Measurements from ENCODE around the gene SLC43A2.
A peak's percentile ranks its signal among the peaks of the same experiment; 100 is the strongest.

The SLC43A2 gene

DNA sequence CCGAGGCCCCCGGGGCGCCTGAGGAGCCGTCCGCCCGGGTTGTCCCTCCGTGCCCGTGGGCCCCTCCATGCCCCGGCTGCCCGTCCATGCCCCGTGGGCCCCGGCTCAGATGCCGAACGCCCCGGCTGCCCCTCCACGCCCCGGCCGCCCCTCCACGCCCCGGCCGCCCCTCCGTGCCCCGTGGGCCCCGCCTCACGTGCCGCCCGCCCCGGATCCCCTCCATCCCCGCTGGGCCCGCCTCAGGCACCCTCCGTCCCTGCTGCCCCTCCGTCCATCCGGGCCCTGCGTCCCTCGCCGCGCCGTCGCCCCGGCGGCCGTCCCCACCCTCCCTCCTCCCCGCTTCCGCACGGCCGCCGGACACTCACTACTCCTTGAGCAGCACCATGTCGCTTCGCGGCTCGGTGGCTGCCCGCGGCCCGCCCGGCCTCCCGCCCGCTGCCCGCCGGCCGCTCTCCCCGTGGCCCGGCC lies 66.4 kb downstream of the SLC43A2 start:
- peak overlapping the region; percentile 44 for H3K27ac ChIP-seq (ENCODE audit: insufficient read depth, low read depth, low read length, poor library complexity, severe bottlenecking)
- H3K36me3 ChIP-seq (ENCODE audit: control insufficient read depth, insufficient read depth, low read length) = peaks cover under 1% of the 10 kb centered on the region
- H3K4me1 ChIP-seq (ENCODE audit: control insufficient read depth, insufficient read depth, low read length) = peaks cover 24% of the 10 kb centered on the region
- no peaks in the 10 kb centered on the region for H3K27me3 ChIP-seq (ENCODE audit: control insufficient read depth, insufficient read depth, low read length, poor library complexity, severe bottlenecking)
- H3K4me3 ChIP-seq (ENCODE audit: insufficient read depth, low read depth, low read length) = peak overlapping the region; percentile 77
- no peaks in the 10 kb centered on the region for H3K9me3 ChIP-seq (ENCODE audit: control insufficient read depth, low read length)
- 0% methylated on average over 62 of the region's 62 CpGs for WGBS, 2 experiments

GRCh38 chr17:1561420-1562175 lies 67.0 kb downstream of the SLC43A2 start:
- Histone ChIP-seq H3K4me3 (ENCODE audit: insufficient read depth, low read depth, low read length) (peak overlapping the region; percentile 77), H3K27ac (ENCODE audit: insufficient read depth, low read depth, low read length, poor library complexity, severe bottlenecking) (peak overlapping the region; percentile 44), H3K4me1 (ENCODE audit: control insufficient read depth, insufficient read depth, low read length) (peaks cover 24% of the 10 kb centered on the region), H3K36me3 (ENCODE audit: control insufficient read depth, insufficient read depth, low read length) (peaks cover 3% of the 10 kb centered on the region), H3K27me3 (ENCODE audit: control insufficient read depth, insufficient read depth, low read length, poor library complexity, severe bottlenecking) (no peaks in the 10 kb centered on the region), H3K9me3 (ENCODE audit: control insufficient read depth, low read length) (no peaks in the 10 kb centered on the region)
- WGBS, 2 experiments = 8 to 9% methylated on average over 47 of the region's 47 CpGs

DNA sequence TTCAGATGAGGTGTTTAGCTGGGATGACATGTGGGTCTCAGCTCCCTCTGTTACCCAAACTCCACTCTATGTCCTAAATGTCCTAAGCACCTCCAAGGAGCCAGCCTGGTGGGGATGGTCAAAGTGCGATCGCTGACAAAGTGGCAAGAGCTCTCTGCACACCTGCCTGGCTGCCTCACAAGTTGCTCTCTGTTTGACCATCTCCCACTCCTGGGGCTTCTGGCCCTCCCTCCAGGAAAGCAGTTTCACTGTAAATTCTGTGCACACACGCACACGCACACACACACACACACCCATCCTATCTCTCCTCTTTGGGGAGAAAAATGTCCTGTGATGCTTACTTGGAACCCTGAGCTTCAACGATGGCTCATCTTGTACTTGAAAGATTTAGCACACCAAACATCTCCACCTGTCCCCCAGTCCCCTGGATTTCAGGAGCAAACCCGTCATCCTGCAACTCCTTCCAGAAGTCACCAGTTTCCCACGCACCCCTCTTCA lies 67.7 kb downstream of the SLC43A2 start:
- peak overlapping the region; percentile 77 for H3K4me3 ChIP-seq (ENCODE audit: insufficient read depth, low read depth, low read length)
- 85 to 86% methylated on average over 7 of the region's 7 CpGs for WGBS, 2 experiments
- peaks cover 3% of the 10 kb centered on the region for H3K36me3 ChIP-seq (ENCODE audit: control insufficient read depth, insufficient read depth, low read length)
- H3K27ac ChIP-seq (ENCODE audit: insufficient read depth, low read depth, low read length, poor library complexity, severe bottlenecking) = no peak overlapping the region
- peaks cover 24% of the 10 kb centered on the region for H3K4me1 ChIP-seq (ENCODE audit: control insufficient read depth, insufficient read depth, low read length)
- no peaks in the 10 kb centered on the region for H3K9me3 ChIP-seq (ENCODE audit: control insufficient read depth, low read length)
- H3K27me3 ChIP-seq (ENCODE audit: control insufficient read depth, insufficient read depth, low read length, poor library complexity, severe bottlenecking) = no peaks in the 10 kb centered on the region

- WGBS, 2 experiments = 84 to 86% methylated on average over 22 of the region's 22 CpGs
- peak overlapping the region; percentile 3 for H3K4me3 ChIP-seq (ENCODE audit: insufficient read depth, low read depth, low read length)
- peaks cover 3% of the 10 kb centered on the region for H3K36me3 ChIP-seq (ENCODE audit: control insufficient read depth, insufficient read depth, low read length)
- peaks cover 24% of the 10 kb centered on the region for H3K4me1 ChIP-seq (ENCODE audit: control insufficient read depth, insufficient read depth, low read length)
- peak overlapping the region; percentile 27 for H3K27ac ChIP-seq (ENCODE audit: insufficient read depth, low read depth, low read length, poor library complexity, severe bottlenecking)
- no peaks in the 10 kb centered on the region for H3K9me3 ChIP-seq (ENCODE audit: control insufficient read depth, low read length)
- no peaks in the 10 kb centered on the region for H3K27me3 ChIP-seq (ENCODE audit: control insufficient read depth, insufficient read depth, low read length, poor library complexity, severe bottlenecking)
These were observed 68.4 kb downstream of the SLC43A2 start for GRCh38 chr17:1560101-1560857.

DNA sequence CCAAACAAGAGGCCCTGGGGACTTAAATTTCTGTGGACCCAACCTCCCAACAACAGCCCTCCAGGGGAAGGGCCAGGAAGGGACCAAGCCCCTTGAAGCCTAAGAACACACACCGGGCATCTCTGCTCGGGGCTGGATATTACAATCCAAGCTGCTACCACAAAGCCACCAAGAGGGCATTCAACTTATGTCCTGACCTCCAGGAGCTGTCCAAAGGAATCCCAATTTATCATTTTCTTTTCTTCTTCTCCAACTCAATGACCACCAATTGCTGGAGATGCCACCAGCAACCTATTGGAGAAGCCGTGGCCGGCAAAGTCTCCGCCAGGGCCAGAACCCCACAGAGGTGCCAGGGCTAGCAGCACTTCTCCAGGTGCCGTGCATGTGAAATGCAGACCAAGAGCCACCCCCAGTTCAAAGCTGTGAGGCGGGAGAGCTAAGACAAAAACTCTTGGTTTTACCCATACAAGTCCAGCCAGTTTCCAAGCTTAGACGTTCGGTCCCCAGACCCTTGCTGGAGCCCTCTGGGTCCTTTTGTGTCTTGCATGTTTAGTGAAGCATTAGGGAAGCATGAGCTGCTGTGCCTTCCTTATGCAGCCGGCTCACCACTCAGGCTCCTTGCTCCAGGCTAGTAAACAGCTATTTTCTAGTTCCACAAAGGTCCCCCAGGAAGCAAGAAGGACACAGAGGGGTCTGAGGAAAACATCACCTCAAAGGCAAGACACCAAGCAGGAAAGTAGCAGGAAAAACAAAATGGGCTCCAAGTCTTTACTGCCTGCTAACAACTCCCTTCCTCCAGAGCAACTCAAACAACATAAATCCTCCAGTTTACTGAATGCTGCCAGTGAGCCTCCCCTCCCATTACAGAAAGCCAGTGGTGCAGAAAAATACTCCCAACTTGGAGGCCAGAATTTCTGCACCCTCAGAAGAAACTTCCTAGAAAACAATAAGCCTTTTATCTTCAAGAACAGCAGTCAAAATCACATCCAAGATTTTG lies 69.3 kb downstream of the SLC43A2 start:
- 77 to 83% methylated on average over 10 of the region's 10 CpGs for WGBS, 2 experiments
- no peaks in the 10 kb centered on the region for H3K27me3 ChIP-seq (ENCODE audit: control insufficient read depth, insufficient read depth, low read length, poor library complexity, severe bottlenecking)
- peaks cover 24% of the 10 kb centered on the region for H3K4me1 ChIP-seq (ENCODE audit: control insufficient read depth, insufficient read depth, low read length)
- H3K36me3 ChIP-seq (ENCODE audit: control insufficient read depth, insufficient read depth, low read length) = peaks cover 3% of the 10 kb centered on the region
- no peaks in the 10 kb centered on the region for H3K9me3 ChIP-seq (ENCODE audit: control insufficient read depth, low read length)
- H3K27ac ChIP-seq (ENCODE audit: insufficient read depth, low read depth, low read length, poor library complexity, severe bottlenecking) = peak overlapping the region; percentile 30
- peak overlapping the region; percentile 3 for H3K4me3 ChIP-seq (ENCODE audit: insufficient read depth, low read depth, low read length)

DNA sequence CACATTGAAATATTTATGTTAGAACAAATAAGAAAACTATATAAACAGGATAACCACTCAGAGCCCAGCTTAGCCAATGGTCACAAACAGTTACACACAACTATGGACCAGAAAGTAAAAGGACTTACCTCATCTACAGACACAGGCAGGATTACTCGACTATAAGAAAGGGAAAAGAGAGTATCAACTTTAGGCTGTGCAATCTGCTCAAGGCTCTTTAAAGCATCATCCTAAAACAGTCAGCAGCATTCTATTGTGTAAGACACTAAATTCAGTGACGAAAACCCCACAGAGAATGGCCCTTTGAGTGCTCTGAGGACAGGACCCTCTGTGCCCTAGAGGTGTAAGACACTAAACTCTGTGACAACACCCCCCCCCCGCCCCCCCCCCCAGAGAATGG lies 70.2 kb downstream of the SLC43A2 start:
- Histone ChIP-seq H3K36me3 (ENCODE audit: control insufficient read depth, insufficient read depth, low read length) (peaks cover 3% of the 10 kb centered on the region), H3K27ac (ENCODE audit: insufficient read depth, low read depth, low read length, poor library complexity, severe bottlenecking) (no peak overlapping the region), H3K9me3 (ENCODE audit: control insufficient read depth, low read length) (no peaks in the 10 kb centered on the region), H3K4me3 (ENCODE audit: insufficient read depth, low read depth, low read length) (no peak overlapping the region), H3K27me3 (ENCODE audit: control insufficient read depth, insufficient read depth, low read length, poor library complexity, severe bottlenecking) (no peaks in the 10 kb centered on the region), H3K4me1 (ENCODE audit: control insufficient read depth, insufficient read depth, low read length) (peaks cover 24% of the 10 kb centered on the region)
- 73 to 91% methylated on average over 2 of the region's 3 CpGs for WGBS, 2 experiments

- Histone ChIP-seq H3K27ac (ENCODE audit: insufficient read depth, low read depth, low read length, poor library complexity, severe bottlenecking) (no peak overlapping the region), H3K9me3 (ENCODE audit: control insufficient read depth, low read length) (no peaks in the 10 kb centered on the region), H3K4me1 (ENCODE audit: control insufficient read depth, insufficient read depth, low read length) (peaks cover 24% of the 10 kb centered on the region), H3K27me3 (ENCODE audit: control insufficient read depth, insufficient read depth, low read length, poor library complexity, severe bottlenecking) (no peaks in the 10 kb centered on the region), H3K36me3 (ENCODE audit: control insufficient read depth, insufficient read depth, low read length) (peaks cover 7% of the 10 kb centered on the region), H3K4me3 (ENCODE audit: insufficient read depth, low read depth, low read length) (no peak overlapping the region)
- whole genome bisulfite sequencing, 2 experiments = 94% methylated on average over 22 of the region's 22 CpGs
These were observed 71.1 kb downstream of the SLC43A2 start for GRCh38 chr17:1557355-1558095.

GRCh38 chr17:1555651-1556471 lies 72.8 kb downstream of the SLC43A2 start:
- 92% methylated on average over 15 of the region's 15 CpGs for WGBS, 2 experiments

More at GRCh38 chr17:1555651-1556471, 72.8 kb downstream of the SLC43A2 start:
- H3K4me3 ChIP-seq (ENCODE audit: insufficient read depth, low read depth, low read length) = no peak overlapping the region
- no peaks in the 10 kb centered on the region for H3K27me3 ChIP-seq (ENCODE audit: control insufficient read depth, insufficient read depth, low read length, poor library complexity, severe bottlenecking)
- no peak overlapping the region for H3K27ac ChIP-seq (ENCODE audit: insufficient read depth, low read depth, low read length, poor library complexity, severe bottlenecking)
- H3K9me3 ChIP-seq (ENCODE audit: control insufficient read depth, low read length) = no peaks in the 10 kb centered on the region
- peaks cover 10% of the 10 kb centered on the region for H3K36me3 ChIP-seq (ENCODE audit: control insufficient read depth, insufficient read depth, low read length)
- H3K4me1 ChIP-seq (ENCODE audit: control insufficient read depth, insufficient read depth, low read length) = peaks cover 19% of the 10 kb centered on the region
